AG09309 (cell line): ENCODE measurements around the gene LRMDA.

Experiments
- DNase-seq: peaks from one replicate; pipeline ENCODE4 v3.0.0-alpha.2; 2010; ENCODE audit warnings: low read depth
- H3K4me3 ChIP-seq: 2 replicates; pipeline ENCODE4 v1.5.1; 2011; ENCODE audit warnings: mild to moderate bottlenecking, low read depth, low read length, moderate library complexity; ENCODE audit not compliant: control insufficient read depth
- TF ChIP-seq, protein P1 (sequence below): IDR thresholded peaks from 2 replicates; pipeline ENCODE4 v1.5.1; 2011; ENCODE audit warnings: mild to moderate bottlenecking, low read depth, low read length, inconsistent platforms; ENCODE audit not compliant: insufficient read depth, control insufficient read depth; ENCODE audit errors: missing control alignments

The LRMDA gene

DNA sequence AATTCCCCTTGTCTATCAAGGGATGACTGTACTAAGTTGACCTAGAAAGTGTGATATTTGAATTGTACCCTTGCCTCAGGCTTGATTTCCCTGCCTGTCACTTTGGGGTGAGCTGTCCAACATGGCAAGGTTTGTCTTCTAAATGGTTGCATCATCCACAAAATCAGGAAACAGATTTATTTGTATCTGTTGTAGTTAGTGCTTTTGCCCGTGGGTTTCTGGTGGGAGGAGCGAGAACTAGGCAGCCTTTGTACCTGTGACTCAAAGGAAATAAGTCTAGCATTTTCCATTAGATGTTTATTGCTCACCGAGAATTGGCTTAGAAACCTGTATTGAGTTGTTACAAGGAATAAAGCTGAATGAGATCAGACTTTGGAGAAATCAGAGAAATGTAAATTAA, 650.8 kb downstream of the LRMDA start:
- no peak for DNase-seq
- H3K4me3 ChIP-seq: no peak overlapping the region
- TF ChIP-seq, protein P1, sequence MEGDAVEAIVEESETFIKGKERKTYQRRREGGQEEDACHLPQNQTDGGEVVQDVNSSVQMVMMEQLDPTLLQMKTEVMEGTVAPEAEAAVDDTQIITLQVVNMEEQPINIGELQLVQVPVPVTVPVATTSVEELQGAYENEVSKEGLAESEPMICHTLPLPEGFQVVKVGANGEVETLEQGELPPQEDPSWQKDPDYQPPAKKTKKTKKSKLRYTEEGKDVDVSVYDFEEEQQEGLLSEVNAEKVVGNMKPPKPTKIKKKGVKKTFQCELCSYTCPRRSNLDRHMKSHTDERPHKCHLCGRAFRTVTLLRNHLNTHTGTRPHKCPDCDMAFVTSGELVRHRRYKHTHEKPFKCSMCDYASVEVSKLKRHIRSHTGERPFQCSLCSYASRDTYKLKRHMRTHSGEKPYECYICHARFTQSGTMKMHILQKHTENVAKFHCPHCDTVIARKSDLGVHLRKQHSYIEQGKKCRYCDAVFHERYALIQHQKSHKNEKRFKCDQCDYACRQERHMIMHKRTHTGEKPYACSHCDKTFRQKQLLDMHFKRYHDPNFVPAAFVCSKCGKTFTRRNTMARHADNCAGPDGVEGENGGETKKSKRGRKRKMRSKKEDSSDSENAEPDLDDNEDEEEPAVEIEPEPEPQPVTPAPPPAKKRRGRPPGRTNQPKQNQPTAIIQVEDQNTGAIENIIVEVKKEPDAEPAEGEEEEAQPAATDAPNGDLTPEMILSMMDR: no peak

DNA sequence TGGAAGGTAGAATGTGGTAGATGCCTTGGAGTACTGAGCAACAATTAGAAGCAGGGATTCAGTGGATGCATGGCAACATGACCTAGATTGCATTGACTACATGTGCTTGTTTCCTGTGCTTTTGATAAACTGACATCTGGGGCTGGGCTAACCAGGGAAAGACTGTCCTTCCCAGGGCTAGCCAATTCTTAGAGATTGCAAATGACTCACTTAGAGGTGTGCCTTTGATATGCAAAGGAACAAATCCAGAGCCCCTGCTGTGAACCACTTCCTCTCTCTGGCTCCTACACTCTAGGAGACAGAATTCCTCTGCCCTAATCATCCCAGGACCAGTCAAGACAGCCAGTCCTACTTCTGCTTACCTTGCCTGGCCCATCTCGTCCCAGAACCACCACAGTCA, 651.5 kb downstream of the LRMDA start:
- H3K4me3 ChIP-seq: no peak overlapping the region
- TF ChIP-seq, protein P1: no peak
- peak; percentile 14 for DNase-seq

DNA sequence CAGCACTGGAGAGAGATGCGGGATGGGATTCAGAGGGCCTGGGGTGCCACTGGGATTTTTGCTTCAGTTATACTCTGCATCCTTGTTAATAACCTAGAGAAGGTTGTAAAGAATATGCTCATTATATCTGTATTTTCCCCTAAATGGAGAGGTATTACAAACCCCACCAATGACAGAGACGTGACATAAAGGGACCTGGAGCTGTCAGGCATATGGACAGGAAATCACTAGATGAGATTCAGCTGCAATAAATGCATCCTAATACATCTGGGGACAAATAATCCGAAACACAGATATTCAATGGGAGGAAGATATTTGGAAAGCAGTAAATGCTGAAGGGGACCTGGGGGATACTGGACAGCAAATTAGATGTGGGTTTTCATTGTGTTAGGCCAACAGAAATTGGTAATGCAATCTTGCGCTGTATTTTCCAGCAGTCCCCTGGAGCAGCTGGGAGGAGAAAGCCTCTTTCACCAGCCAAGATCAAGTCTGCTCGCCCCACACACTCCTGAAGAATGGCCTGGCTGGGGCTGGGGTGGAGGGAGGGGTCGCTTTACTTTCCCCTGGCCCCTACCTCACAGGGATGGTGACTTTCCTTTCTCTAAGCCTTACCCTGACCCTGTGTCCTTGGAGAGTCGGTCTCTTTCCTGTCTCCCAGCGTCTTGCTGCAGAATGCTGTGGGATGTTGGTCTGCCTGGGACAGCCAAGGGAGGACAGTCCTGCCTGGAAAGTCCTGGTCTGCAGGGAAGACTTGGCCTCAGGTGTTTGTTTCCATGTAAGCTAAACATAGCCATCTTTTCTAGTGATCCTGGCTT, 653.8 kb downstream of the LRMDA start:
- TF ChIP-seq, protein P1: no peak
- no peak overlapping the region for H3K4me3 ChIP-seq
- no peak for DNase-seq

DNA sequence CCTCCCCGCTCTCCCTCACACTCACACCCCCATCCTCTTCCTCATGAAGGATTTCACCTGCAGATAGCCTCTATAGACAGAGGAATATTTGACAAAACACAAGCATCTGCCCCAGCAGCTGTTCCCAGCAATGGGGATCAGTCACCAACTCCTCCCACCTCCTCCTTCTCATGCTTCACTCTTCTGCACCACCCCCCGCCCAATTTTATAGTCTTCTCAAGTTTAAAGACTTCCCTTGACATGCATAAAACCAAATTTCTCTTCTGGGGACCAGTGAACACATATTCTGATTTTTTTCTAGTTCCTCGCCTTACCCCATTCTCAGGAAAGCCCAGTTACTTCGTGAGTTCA, 654.4 kb downstream of the LRMDA start:
- TF ChIP-seq, protein P1: no peak
- no peak overlapping the region for H3K4me3 ChIP-seq
- no peak for DNase-seq

DNA sequence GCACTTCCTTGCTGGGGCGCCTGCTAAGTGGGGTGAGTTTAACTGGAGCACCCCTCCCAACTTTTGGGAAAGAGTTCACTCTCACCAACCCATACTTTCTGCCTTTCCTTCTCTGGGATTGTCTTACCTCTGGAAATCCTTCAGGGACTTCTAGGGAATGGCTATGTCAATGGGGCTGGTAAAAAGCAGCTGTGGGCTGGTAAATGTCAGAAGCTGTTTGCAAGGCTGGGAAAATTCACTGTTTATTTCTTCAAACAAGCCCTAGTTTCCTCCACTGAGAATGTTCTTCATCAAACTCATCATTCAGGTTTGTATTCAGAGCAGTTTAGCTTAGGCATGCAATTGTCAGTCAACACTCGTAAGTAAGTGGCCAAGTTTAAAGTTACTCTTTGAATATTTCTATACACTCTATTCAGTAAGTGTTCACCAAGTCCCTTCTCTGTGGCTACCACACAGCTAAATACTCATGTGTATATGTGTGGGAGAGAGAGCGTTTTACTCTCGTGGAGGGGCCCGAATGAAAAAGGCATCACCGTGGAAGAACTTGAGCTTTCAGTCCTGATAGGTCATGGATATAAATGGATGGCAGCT, 654.8 kb downstream of the LRMDA start:
- no peak for DNase-seq
- H3K4me3 ChIP-seq: no peak overlapping the region
- TF ChIP-seq, protein P1: no peak

DNA sequence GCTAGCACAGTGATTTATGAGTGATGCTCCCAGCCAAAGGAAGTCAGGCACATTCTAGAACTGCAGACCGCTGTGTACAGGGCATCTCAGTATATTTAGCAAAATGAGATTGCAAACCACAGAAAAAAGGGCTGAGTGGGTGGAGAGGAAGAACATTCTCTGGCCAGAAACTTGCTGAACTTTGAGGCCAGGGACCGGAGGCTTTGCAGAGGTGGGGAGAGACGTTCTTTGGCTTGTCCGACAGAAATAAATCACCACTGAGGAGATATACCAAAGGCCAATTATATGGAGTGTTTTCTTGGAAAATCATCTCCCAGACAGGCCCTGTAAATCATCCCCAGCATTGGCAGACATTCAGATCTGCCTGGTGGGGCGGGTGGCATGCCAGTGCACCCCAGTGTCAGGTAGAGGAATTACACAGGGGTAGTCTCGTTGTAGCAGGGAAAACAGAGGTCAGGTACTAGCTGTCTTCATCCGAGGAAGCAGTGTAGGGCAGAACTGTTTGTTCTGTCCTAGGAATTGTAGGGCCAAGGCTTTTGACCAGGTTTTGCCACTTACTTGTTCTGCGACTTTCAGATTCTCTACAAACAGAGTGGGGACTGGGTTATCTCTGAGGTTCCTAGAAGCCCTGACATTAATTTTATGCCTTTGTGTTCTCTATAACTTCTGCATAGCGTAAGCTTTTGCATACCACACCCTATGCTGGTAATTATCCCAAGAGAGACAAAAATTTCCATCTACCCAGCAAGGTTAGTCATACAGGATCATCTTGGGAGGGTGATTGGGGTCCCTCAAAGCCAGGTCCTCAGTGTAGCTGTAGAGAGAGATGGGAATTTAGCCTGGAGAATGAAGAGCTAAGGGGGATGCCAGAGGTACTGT, 655.6 kb downstream of the LRMDA start:
- no peak overlapping the region for H3K4me3 ChIP-seq
- TF ChIP-seq, protein P1: peak; percentile 62
- DNase-seq: peak; percentile 68
